Lung (tissue), 12 donors: ENCODE measurements around the gene VPS39. TPM values are rescaled to one million over a fixed set of nuclear protein-coding genes. Genes with fewer than 3 reads are reported as not detected.
A peak's percentile ranks its signal among the peaks of the same experiment; 100 is the strongest.

ENCODE experiments used
- ATAC-seq: fragments of 200-7000 bp; cut with Tn5 transposase; one replicate; pipeline ENCODE4 v1.9.1; 2020; ENCODE audit warnings: moderate number of reproducible peaks; ENCODE audit not compliant: insufficient read depth, low FRiP score
- DNase-seq, 3 donors: peaks; one replicate each; pipeline ENCODE4 v3.0.0-alpha.2; 2013 to 2017
- H3K27ac ChIP-seq, 2 donors: one replicate each; pipeline ENCODE4 v1.5.1; 2013; ENCODE audit warnings: mild to moderate bottlenecking in 2 of 2, moderate library complexity in 2 of 2, control low read depth in 1 of 2, inconsistent platforms in 1 of 2, low read depth in 1 of 2, low read length in 1 of 2
- H3K27me3 ChIP-seq, 3 donors: one replicate each; pipeline ENCODE4 v1.5.1; 2013; ENCODE audit warnings: low read length in 2 of 3; ENCODE audit not compliant: control insufficient read depth in 3 of 3, insufficient read depth in 3 of 3
- H3K36me3 ChIP-seq, 4 donors: one replicate each; pipeline ENCODE4 v1.5.1; 2013; ENCODE audit warnings: low read length in 4 of 4, mild to moderate bottlenecking in 1 of 4, moderate library complexity in 1 of 4; ENCODE audit not compliant: control insufficient read depth in 4 of 4, insufficient read depth in 4 of 4
- H3K4me1 ChIP-seq, 5 donors: one replicate each; pipeline ENCODE4 v1.5.1; 2013; ENCODE audit warnings: low read length in 5 of 5, mild to moderate bottlenecking in 2 of 5, moderate library complexity in 1 of 5; ENCODE audit not compliant: control insufficient read depth in 5 of 5, insufficient read depth in 5 of 5
- H3K4me3 ChIP-seq: one replicate; pipeline ENCODE4 v1.5.1; 2013; ENCODE audit warnings: mild to moderate bottlenecking, control low read depth, moderate library complexity
- H3K9ac ChIP-seq, 2 donors: one replicate each; pipeline ENCODE4 v1.5.1; 2013; ENCODE audit warnings: low read length in 2 of 2, control low read depth in 1 of 2; ENCODE audit not compliant: insufficient read depth in 1 of 2
- H3K9me3 ChIP-seq, 4 donors: one replicate each; pipeline ENCODE4 v1.5.1; 2013; ENCODE audit warnings: low read length in 3 of 4, mild to moderate bottlenecking in 1 of 4, moderate library complexity in 1 of 4; ENCODE audit not compliant: control insufficient read depth in 4 of 4, insufficient read depth in 3 of 4
- WGBS, 2 donors: extraction: QIAGEN DNeasy Blood & Tissue Kit; methylation state at CpG; one replicate each; pipeline ENCODE4 v1.1.7; 2013; 5-methylcytosine and 5-hydroxymethylcytosine counted together
- polyA plus RNA-seq, 2 donors: library from polyadenylated mRNA; stranded (reverse); fragments of 200-250 nt; gene quantifications; one replicate each; pipeline ENCODE4 v1.2.1, GENCODE V29; 2013
- total RNA-seq, 2 donors: library from RNA; depleted of rRNA in 1 of 2; stranded (reverse); fragments of >200 nt in 1 of 2; gene quantifications; one replicate each; pipeline ENCODE4 v1.2.1, GENCODE V29; 2014 to 2021
- TF ChIP-seq, protein P1 (sequence below): IDR thresholded peaks from 2 replicates; pipeline ENCODE4 v1.5.1; 2012; ENCODE audit warnings: mild to moderate bottlenecking; ENCODE audit errors: control extremely low read depth, extremely low read depth
- donor health status: control.
- donor health status: control.
- donor health status: Bipolar disorder and iron deficiency.
- donor health status: healthy.
- donor health status: DM: yes; HTN: yes; CAD: no.

Gene VPS39
- total and polyA plus RNA-seq, 4 donors, result 29.4 to 99.1 (median 51.5) TPM

DNA sequence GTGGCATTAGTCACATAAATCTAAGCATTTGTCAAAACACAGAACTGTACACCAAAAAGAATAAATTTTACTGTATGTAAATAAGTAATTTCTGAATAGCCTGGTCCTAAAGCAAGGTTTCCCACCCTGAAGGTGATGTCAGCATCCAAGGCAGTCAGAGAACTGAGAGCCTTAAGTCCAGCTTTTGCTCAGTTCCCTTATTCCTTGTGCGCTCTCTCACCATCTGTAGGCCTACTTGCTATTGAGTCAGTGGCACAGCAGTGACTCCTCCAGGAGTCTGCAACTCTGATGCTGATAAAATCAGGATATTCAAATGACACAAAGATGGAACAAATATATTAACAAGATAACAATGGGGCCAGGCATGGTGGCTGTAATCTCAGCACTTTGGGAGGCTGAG, 22.3 kb downstream of the VPS39 start:
- 91 to 96% methylated on average over 1 of the region's 1 CpG for WGBS, 2 donors
- Histone ChIP-seq H3K27ac (no peak overlapping the region), H3K27me3 (no peaks in the 10 kb centered on the region), H3K9ac (no peak overlapping the region), H3K36me3 (peaks cover 27 to 57% (median 35%) of the 10 kb centered on the region in 4 donors), H3K4me1 (no peaks in the 10 kb centered on the region), H3K9me3 (no peaks in the 10 kb centered on the region), H3K4me3 (no peak overlapping the region)
- no peak for DNase-seq
- no peak for ATAC-seq
- TF ChIP-seq, protein P1, sequence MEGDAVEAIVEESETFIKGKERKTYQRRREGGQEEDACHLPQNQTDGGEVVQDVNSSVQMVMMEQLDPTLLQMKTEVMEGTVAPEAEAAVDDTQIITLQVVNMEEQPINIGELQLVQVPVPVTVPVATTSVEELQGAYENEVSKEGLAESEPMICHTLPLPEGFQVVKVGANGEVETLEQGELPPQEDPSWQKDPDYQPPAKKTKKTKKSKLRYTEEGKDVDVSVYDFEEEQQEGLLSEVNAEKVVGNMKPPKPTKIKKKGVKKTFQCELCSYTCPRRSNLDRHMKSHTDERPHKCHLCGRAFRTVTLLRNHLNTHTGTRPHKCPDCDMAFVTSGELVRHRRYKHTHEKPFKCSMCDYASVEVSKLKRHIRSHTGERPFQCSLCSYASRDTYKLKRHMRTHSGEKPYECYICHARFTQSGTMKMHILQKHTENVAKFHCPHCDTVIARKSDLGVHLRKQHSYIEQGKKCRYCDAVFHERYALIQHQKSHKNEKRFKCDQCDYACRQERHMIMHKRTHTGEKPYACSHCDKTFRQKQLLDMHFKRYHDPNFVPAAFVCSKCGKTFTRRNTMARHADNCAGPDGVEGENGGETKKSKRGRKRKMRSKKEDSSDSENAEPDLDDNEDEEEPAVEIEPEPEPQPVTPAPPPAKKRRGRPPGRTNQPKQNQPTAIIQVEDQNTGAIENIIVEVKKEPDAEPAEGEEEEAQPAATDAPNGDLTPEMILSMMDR, result no peak

DNA sequence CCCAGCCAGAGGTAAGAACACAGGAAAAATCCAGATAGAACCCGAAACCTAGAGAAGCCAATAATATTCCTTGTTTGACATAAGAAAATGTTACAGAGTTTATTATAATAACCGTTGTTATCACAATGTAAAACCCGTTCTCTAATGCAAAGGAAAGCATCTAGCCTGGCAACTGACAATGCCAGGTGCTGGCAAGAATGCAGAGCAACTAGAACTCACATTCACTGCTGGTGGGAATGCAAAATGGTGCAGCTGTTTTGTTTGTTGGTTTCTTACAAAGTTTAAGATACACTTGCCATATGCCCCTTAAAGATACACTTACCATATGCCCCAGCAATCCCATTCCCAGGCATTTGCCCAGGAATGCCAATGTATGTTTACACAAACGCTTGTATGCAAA, 23.4 kb downstream of the VPS39 start:
- Histone ChIP-seq H3K27ac (no peak overlapping the region), H3K36me3 (peaks cover 22 to 55% (median 33%) of the 10 kb centered on the region in 4 donors), H3K9ac (no peak overlapping the region), H3K9me3 (no peaks in the 10 kb centered on the region), H3K4me3 (no peak overlapping the region), H3K27me3 (no peaks in the 10 kb centered on the region), H3K4me1 (no peaks in the 10 kb centered on the region)
- no peak for DNase-seq
- TF ChIP-seq, protein P1, result no peak
- ATAC-seq, result no peak
- WGBS, 2 donors, result 92 to 95% methylated on average over 4 of the region's 4 CpGs

DNA sequence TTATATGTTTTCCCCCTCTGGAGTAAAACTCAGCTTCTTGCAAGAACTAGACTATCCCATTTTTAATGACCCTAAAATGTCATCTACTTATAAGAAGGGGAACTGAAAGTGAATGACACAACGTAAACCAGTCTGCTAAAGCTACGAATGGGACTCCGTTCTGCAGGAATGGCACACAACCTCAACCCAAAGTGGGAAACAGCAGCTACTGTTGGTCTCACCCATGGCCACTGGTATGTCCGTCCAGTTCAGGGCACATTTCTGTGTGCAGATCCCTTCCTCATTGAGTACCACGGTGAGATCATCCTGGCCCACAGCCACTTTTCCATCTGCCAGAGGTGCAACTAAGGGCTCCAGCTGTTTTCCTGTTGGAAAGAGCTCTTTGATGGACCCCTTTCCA, 23.8 kb downstream of the VPS39 start:
- TF ChIP-seq, protein P1, result no peak
- Histone ChIP-seq H3K9me3 (no peaks in the 10 kb centered on the region), H3K4me3 (no peak overlapping the region), H3K27ac (no peak overlapping the region), H3K4me1 (no peaks in the 10 kb centered on the region), H3K27me3 (no peaks in the 10 kb centered on the region), H3K36me3 (peaks cover 22 to 56% (median 34%) of the 10 kb centered on the region in 4 donors), H3K9ac (no peak overlapping the region)
- ATAC-seq, result no peak
- peak in 2 of 3 donors; percentile 28 to 32 for DNase-seq
- WGBS, 2 donors, result 70 to 74% methylated on average over 5 of the region's 5 CpGs

DNA sequence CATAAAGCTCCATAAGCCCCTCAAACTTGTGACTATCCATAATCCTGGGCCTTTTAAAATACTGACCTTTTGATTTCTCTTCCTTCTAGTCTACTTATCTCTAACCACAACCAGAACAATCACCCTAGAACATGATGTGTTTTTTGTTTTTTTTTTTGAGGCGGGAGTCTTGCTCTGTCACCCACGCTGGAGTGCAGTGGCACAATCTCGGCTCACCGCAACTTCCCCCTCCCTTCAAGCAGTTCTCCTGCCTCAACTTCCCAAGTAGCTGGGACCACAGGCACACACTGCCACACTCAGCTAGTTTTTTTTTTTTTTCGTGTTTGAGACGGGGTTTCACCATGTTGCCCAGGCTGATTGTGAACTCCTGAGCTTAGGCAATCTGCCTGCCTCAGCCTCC, 25.1 kb downstream of the VPS39 start:
- no peaks in the 10 kb centered on the region for H3K27me3 ChIP-seq
- ATAC-seq, result no peak
- H3K4me1 ChIP-seq, result no peaks in the 10 kb centered on the region
- no peak for DNase-seq
- TF ChIP-seq, protein P1, result no peak
- no peaks in the 10 kb centered on the region for H3K9me3 ChIP-seq
- H3K36me3 ChIP-seq, result peaks cover 23 to 57% (median 34%) of the 10 kb centered on the region in 4 donors
- H3K9ac ChIP-seq, result no peak overlapping the region
- 59 to 76% methylated on average over 6 of the region's 6 CpGs for WGBS, 2 donors
- no peak overlapping the region for H3K4me3 ChIP-seq
- peak overlapping the region in 1 of 2 donors; percentile 56 for H3K27ac ChIP-seq
